Kidney (tissue), 14 donors: ENCODE results near the gene PLD6. TPM values are rescaled to one million over a fixed set of nuclear protein-coding genes. Genes with fewer than 3 reads are reported as not detected.

ENCODE experiments used
- DNase-seq, 5 donors: peaks; one replicate each; pipeline ENCODE4 v3.0.0-alpha.2; 2013 to 2020
- FAIRE-seq: peaks from 2 replicates; lab custom pipeline; 2012; peaks lifted over from hg19 to GRCh38; lab: Jason Lieb, UNC
- H3K27ac ChIP-seq, 2 donors: one replicate each; pipeline ENCODE4 v1.7.0; 2013; ENCODE audit warnings: low read depth in 2 of 2, low read length in 2 of 2, inconsistent platforms in 1 of 2
- H3K27me3 ChIP-seq: one replicate; pipeline ENCODE4 v1.7.1; 2013; ENCODE audit warnings: low read length, inconsistent platforms; ENCODE audit not compliant: control insufficient read depth, insufficient read depth
- H3K36me3 ChIP-seq, 3 donors: one replicate each; pipeline versions ENCODE4 v1.7.0 to v1.7.1; 2013; ENCODE audit warnings: low read length in 3 of 3, control low read depth in 1 of 3, inconsistent platforms in 1 of 3; ENCODE audit not compliant: insufficient read depth in 3 of 3, control insufficient read depth in 2 of 3
- H3K4me1 ChIP-seq, 3 donors: one replicate each; pipeline versions ENCODE4 v1.7.0 to v1.7.1; 2013; ENCODE audit warnings: low read length in 3 of 3, inconsistent platforms in 1 of 3, low read depth in 1 of 3; ENCODE audit not compliant: control insufficient read depth in 2 of 3, insufficient read depth in 2 of 3
- H3K4me3 ChIP-seq, 3 donors: one replicate each; pipeline versions ENCODE4 v1.7.0 to v1.8.1; 2013; ENCODE audit warnings: low read length in 3 of 3, control low read depth in 1 of 3, inconsistent platforms in 1 of 3
- H3K9ac ChIP-seq, 3 donors: one replicate each; pipeline versions ENCODE4 v1.7.0 to v1.7.1; 2013; ENCODE audit warnings: low read length in 3 of 3, control low read depth in 1 of 3, inconsistent platforms in 1 of 3
- H3K9me3 ChIP-seq, 3 donors: one replicate each; pipeline versions ENCODE4 v1.7.0 to v1.7.1; 2013; ENCODE audit warnings: low read length in 3 of 3, control low read depth in 1 of 3, inconsistent platforms in 1 of 3; ENCODE audit not compliant: control insufficient read depth in 2 of 3, insufficient read depth in 1 of 3
- intact Hi-C: fragments of 100-400 bp; cut with DNase I; formaldehyde crosslinking; loops from one replicate; pipeline ENCODE4 v1.11.1; 2022
- polyA plus RNA-seq: library from polyadenylated mRNA; stranded (reverse); fragments of 350-450 nt; fragmentation: Illumina TruSeq; extraction: RNeasy Lipid Tissue Mini Kit (QIAGEN cat#74804); gene quantifications from one replicate; pipeline ENCODE4 v1.2.3, GENCODE V29; 2014; ENCODE audit warnings: low read depth, low replicate concordance; ENCODE audit not compliant: insufficient read depth
- total RNA-seq: library from RNA; stranded (reverse); fragmentation: NEBNext Ultra II Directional; extraction: Animal tissue kit (Norgen Biotek cat#: 25700); gene quantifications from one replicate; pipeline ENCODE4 v1.2.1, GENCODE V29; 2021
- TF ChIP-seq, protein P1 (sequence below): IDR thresholded peaks from 3 replicates; pipeline ENCODE4 v1.5.1; 2012; ENCODE audit warnings: mild to moderate bottlenecking, moderate library complexity, borderline replicate concordance; ENCODE audit not compliant: insufficient read depth; ENCODE audit errors: extremely low read depth
- donor health status: control.
- donor health status: control.
- donor health status: control.
- donor health status: control.
- donor health status: control.
- donor health status: DM: yes; HTN: yes; CAD: no.
- donor health status: Normal renal cell carcinoma (clear cell type).

PLD6 gene
- total and polyA plus RNA-seq, 2 donors from 2014 or later = 2.9 to 3.7 TPM

DNA sequence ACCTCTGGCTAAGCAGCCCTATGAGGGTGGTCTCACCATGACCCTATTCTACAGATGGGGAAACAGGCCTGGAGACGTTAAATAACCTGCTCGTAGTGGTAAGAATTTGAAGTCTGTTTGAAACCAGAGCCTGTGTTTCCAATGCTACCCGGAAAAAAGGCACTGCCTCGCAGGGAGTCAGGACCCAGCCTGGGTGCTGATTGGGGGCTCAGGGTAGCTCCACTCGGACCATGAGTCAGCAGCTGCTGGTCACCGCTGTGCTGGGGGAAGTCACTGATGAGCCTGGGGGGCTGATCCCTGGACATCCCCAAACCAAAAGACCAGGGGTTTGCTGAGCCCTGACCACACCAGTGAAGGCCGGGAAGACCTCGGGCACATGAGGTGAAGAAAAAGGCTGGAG lies 9.4 kb upstream of the PLD6 start:
- Histone ChIP-seq H3K9me3 (no peaks in the 10 kb centered on the region), H3K4me1 (no peaks in the 10 kb centered on the region), H3K4me3 (no peak overlapping the region), H3K27me3 (no peaks in the 10 kb centered on the region), H3K9ac (no peak overlapping the region), H3K36me3 (peaks cover 0 to 62% (median 41%) of the 10 kb centered on the region in 3 donors), H3K27ac (no peak overlapping the region)
- no peak for FAIRE-seq
- intact Hi-C loops = no loop called here
- TF ChIP-seq, protein P1, sequence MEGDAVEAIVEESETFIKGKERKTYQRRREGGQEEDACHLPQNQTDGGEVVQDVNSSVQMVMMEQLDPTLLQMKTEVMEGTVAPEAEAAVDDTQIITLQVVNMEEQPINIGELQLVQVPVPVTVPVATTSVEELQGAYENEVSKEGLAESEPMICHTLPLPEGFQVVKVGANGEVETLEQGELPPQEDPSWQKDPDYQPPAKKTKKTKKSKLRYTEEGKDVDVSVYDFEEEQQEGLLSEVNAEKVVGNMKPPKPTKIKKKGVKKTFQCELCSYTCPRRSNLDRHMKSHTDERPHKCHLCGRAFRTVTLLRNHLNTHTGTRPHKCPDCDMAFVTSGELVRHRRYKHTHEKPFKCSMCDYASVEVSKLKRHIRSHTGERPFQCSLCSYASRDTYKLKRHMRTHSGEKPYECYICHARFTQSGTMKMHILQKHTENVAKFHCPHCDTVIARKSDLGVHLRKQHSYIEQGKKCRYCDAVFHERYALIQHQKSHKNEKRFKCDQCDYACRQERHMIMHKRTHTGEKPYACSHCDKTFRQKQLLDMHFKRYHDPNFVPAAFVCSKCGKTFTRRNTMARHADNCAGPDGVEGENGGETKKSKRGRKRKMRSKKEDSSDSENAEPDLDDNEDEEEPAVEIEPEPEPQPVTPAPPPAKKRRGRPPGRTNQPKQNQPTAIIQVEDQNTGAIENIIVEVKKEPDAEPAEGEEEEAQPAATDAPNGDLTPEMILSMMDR = no peak
- no peak for DNase-seq

DNA sequence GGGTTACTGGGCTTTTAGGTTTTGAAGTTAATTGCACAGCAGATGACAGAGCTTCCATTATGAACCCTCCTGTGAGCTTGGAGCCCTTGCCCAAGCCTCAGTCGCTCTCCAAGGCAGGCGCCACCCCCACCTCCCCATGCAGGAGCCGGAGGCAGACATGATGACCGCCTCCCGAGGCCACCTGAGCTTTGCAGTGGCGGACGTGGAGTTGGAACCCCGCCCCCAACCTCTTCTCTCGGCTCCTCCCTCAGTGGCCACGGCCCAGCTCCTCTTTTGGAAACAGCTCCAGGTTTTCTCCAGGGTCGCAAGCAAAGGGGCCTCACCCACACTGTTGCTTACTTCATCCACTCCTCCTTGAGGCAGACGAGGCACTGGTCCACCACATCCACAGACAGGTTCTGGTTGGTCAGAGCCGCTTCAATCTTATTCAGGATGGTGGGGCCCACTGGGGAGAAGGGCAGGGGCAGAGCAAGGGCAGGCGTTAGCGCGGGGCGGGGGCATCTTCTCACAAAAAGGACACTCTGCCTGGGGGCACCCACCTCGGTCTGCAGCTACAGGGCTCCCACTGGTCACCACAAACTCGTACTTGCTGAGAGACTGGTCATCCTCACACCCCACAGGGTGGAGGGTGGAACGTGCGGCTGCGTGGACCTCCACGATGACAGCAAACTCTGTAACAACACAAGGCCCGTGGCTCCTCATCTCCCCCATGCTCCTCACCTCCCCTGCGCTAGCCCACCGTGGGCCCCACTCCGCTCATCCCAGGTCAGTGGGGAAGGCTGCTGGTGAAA lies 8.7 kb upstream of the PLD6 start:
- Histone ChIP-seq H3K27me3 (no peaks in the 10 kb centered on the region), H3K9ac (no peak overlapping the region), H3K27ac (no peak overlapping the region), H3K4me1 (no peaks in the 10 kb centered on the region), H3K9me3 (no peaks in the 10 kb centered on the region), H3K36me3 (peaks cover 0 to 55% (median 40%) of the 10 kb centered on the region in 3 donors), H3K4me3 (no peak overlapping the region)
- intact Hi-C loops = no loop called here
- TF ChIP-seq, protein P1 = no peak
- FAIRE-seq = no peak
- no peak for DNase-seq

DNA sequence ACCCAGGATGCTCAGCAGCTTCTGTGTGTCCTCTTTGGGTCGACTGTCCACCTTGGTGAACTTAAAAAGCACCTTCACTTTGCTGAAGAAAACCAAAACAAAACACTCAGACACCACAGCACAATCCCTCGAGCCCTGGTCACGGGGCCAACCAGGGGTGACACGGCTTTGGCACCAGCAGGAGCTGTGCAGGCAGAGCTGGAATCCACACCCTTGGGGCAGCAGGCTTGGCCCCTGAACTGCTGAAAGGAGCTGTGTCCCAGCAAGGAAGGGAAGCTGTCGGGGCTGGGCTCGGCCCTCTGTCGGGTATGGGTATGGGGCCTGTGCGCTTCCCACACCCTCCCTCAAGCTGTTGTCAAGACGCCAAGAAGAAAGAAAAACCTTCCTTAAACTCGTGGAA lies 7.6 kb upstream of the PLD6 start:
- Histone ChIP-seq H3K27me3 (no peaks in the 10 kb centered on the region), H3K4me3 (no peak overlapping the region), H3K9ac (no peak overlapping the region), H3K27ac (no peak overlapping the region), H3K4me1 (no peaks in the 10 kb centered on the region), H3K9me3 (no peaks in the 10 kb centered on the region), H3K36me3 (peaks cover 0 to 51% (median 39%) of the 10 kb centered on the region in 3 donors)
- FAIRE-seq (no peak), DNase-seq (no peak)
- TF ChIP-seq, protein P1 = no peak
- intact Hi-C loops = no loop called here
